ENCODE measurements around the gene LYRM7. TPM values are rescaled to one million over a fixed set of nuclear protein-coding genes. Genes with fewer than 3 reads are reported as not detected.
"Not testable (repeated sequence)": the region's sequence is repeated elsewhere in the genome, so short reads cannot be mapped to it uniquely, and the experiment has no call there.

Gene LYRM7
- 5.0 and 6.7 TPM in 2 replicates for total RNA-seq (2014; rRNA removed)
- Bru-seq, nascent RNA: percentile 64 among the genes with signal in this experiment
- BruChase-seq, experiment 1, labeled RNA remaining after a 6-hour chase: percentile 65 among the genes with signal in this experiment
- percentile 60 among the genes with signal in this experiment for BruChase-seq, experiment 2, labeled RNA remaining after a 2-hour chase
- long read RNA-seq, full-length matches to known transcripts: 42 of 59 reads
- long read RNA-seq, partial matches to known transcripts: 1 of 59 reads
- long read RNA-seq, other reads (novel, unspliced or antisense): 16 of 59 reads

DNA sequence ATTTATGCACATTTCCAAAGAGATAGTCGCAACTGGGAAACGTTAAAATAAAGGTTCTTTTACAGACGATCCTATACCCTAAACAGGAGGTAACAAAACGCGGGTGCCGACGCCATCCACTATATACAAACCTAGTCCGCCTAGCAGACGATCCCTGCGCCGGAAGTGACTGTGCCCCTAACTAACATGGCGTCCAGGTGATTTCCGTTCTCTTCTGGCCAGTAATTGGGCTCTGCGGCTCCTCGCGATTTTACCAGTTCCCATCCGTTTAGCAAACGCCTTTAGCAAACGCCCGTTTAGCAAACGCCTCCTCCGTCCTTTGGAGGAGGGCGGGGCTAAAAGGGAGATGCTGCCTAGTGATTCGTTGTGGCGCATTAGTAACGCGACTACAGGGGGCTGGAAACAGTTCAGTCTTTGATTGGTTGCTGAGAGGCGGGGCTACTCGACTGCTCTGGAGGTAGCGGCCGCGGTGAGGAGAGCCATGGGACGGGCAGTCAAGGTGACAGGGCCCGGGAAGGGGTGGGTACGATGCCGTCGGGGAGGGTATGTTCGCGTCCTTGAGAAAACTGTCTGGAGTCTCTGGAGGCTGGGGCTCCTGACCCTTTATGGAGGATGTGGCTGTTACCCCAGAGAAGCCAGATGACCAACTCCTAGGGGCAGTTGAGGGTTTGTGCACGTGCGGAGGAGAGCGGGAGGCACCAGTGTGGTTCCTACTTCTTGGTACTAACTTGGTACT lies at the start of gene LYRM7:
Gene LYRM7, plus strand, starts transcription at position 405 of the 736 bp plus-strand sequence. Its CDS starts 77 bp downstream, at position 482.
- POLR2A ChIA-PET (ENCODE audit: unreplicated experiment): no interaction called here

DNA sequence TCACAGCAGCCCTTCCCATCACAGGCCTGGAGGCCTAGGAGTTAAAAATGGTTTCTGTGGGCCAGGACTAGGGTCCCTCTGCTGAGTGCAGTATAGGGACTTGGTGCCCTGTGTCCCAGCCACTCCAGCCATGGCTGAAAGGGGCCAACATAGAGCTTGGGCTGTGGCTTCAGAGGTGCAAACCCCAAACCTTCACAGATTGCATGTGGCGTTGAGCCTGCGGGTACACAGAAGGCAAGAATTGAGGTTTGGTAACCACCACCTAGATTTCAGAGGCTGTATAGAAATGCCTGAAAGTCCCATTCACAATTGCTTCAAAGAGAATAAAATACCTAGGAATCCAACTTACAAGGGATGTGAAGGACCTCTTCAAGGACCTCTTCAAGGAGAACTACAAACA lies 43.5 kb upstream of the LYRM7 start:
- H3K4me2 ChIP-seq (ENCODE audit: low read length); BruUV-seq (replicated peaks); H3F3A ChIP-seq (ENCODE audit: low read length, unreplicated experiment); H3K4me3 ChIP-seq (ENCODE audit: low read length); H3K27me3 ChIP-seq (ENCODE audit: low read length); CTCF ChIA-PET; H3K36me3 ChIP-seq (ENCODE audit: low read depth, low read length); H3K27ac ChIP-seq (ENCODE audit: low read length); intact Hi-C loops (cut with micrococcal nuclease); H4K20me1 ChIP-seq (ENCODE audit: low read length); H3K9me3 ChIP-seq (ENCODE audit: low read length); ATAC-seq; H3K9me2 ChIP-seq (replicated peaks; ENCODE audit: low read length); H3K79me2 ChIP-seq (ENCODE audit: low read length); H3K9ac ChIP-seq (ENCODE audit: low read length); H3K4me1 ChIP-seq (ENCODE audit: insufficient read depth, low read length); H2AFZ ChIP-seq (ENCODE audit: low read length); POLR2A ChIA-PET (ENCODE audit: unreplicated experiment); DNase-seq: not testable (repeated sequence)

More for the DNA sequence above, at the start of gene LYRM7:
- H3K4me3 ChIP-seq (ENCODE audit: low read length): peak within 1 kb of the TSS; percentile 95
- no peaks in the 10 kb centered on the region for H3F3A ChIP-seq (ENCODE audit: low read length, unreplicated experiment)
- peak within 1 kb of the TSS; percentile 82 for H3K9ac ChIP-seq (ENCODE audit: low read length)
- H3K4me1 ChIP-seq (ENCODE audit: insufficient read depth, low read length): 0 out of 2 replicates have a peak, but pooled peaks cover 10% of the 10 kb centered on the region
- no peaks in the 10 kb centered on the region for H3K9me3 ChIP-seq (ENCODE audit: low read length)
- ATAC-seq: peak; percentile 97
- intact Hi-C loops (cut with micrococcal nuclease): loop anchor here (1.0 to 2.0 kb wide), 2 partner anchors 16 to 93 kb away; no protein-coding TSS in a partner anchor
- no peaks in the 10 kb centered on the region for H3K36me3 ChIP-seq (ENCODE audit: low read depth, low read length)
- no TSS peak for BruUV-seq (replicated peaks)
- DNase-seq: peak; percentile 98
- H3K27me3 ChIP-seq (ENCODE audit: low read length): no peaks in the 10 kb centered on the region
- peaks cover 18% of the 10 kb centered on the region for H3K79me2 ChIP-seq (ENCODE audit: low read length)
- CTCF ChIA-PET: no interaction called here
- 0 out of 2 replicates have a peak within 1 kb of the TSS, but pooled peaks have one; percentile 17 for H3K27ac ChIP-seq (ENCODE audit: low read length)
- peak within 1 kb of the TSS; percentile 89 for H3K4me2 ChIP-seq (ENCODE audit: low read length)
- H2AFZ ChIP-seq (ENCODE audit: low read length): peak within 1 kb of the TSS; percentile 79
- TF ChIP-seq EZH2phosphoT487 (IDR thresholded peaks at IDR 0.05; ENCODE audit: borderline replicate concordance, low read length): no peak
- TF ChIP-seq EZH2 (IDR thresholded peaks at IDR 0.05; ENCODE audit: low read length, unreplicated experiment): no peak
- TF ChIP-seq, protein P1, sequence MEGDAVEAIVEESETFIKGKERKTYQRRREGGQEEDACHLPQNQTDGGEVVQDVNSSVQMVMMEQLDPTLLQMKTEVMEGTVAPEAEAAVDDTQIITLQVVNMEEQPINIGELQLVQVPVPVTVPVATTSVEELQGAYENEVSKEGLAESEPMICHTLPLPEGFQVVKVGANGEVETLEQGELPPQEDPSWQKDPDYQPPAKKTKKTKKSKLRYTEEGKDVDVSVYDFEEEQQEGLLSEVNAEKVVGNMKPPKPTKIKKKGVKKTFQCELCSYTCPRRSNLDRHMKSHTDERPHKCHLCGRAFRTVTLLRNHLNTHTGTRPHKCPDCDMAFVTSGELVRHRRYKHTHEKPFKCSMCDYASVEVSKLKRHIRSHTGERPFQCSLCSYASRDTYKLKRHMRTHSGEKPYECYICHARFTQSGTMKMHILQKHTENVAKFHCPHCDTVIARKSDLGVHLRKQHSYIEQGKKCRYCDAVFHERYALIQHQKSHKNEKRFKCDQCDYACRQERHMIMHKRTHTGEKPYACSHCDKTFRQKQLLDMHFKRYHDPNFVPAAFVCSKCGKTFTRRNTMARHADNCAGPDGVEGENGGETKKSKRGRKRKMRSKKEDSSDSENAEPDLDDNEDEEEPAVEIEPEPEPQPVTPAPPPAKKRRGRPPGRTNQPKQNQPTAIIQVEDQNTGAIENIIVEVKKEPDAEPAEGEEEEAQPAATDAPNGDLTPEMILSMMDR (conservative IDR thresholded peaks at IDR 0.05; ENCODE audit: low read depth, low read length): no peak
- no peaks in the 10 kb centered on the region for H4K20me1 ChIP-seq (ENCODE audit: low read length)
- H3K9me2 ChIP-seq (replicated peaks; ENCODE audit: low read length): no peaks in the 10 kb centered on the region

DNA sequence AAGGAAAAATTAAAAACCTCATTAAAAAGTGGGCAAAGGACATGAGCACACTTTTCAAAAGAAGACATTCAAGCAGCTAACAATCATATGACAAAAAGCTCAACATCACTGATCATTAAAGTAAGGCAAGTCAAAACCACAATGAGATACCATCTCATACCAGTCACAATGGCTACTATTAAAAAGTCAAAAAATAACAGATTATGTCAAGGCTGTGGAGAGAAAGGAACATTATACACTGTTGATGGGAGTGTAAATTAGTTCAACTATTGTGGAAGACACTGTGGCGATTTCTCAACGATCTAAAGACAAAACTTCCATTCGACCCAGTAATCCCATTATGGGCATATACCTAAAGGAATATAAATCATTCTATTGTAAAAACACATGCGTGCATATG lies 41.4 kb upstream of the LYRM7 start:
- DNase-seq: no peak

DNA sequence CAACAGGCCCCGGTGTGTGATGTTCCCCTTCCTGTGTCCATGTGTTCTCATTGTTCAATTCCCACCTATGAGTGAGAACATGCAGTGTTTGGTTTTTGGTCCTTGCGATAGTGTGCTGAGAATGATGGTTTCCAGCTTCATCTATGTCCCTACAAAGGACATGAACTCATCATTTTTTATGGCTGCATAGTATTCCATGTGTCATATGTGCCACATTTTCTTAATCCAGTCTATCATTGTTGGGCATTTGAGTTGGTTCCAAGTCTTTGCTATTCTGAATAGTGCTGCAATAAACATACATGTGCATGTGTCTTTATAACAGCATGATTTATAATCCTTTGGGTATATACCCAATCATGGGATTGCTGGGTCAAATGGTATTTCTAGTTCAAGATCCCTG lies 37.7 kb upstream of the LYRM7 start:
- H3K79me2 ChIP-seq (ENCODE audit: low read length); ATAC-seq; H3K4me2 ChIP-seq (ENCODE audit: low read length); POLR2A ChIA-PET (ENCODE audit: unreplicated experiment); H3K4me1 ChIP-seq (ENCODE audit: insufficient read depth, low read length); H3K9me3 ChIP-seq (ENCODE audit: low read length); H3K27me3 ChIP-seq (ENCODE audit: low read length); BruUV-seq (replicated peaks); H3K36me3 ChIP-seq (ENCODE audit: low read depth, low read length); CTCF ChIA-PET; H3K4me3 ChIP-seq (ENCODE audit: low read length); H2AFZ ChIP-seq (ENCODE audit: low read length); intact Hi-C loops (cut with micrococcal nuclease); H4K20me1 ChIP-seq (ENCODE audit: low read length); H3K27ac ChIP-seq (ENCODE audit: low read length); DNase-seq; H3F3A ChIP-seq (ENCODE audit: low read length, unreplicated experiment); H3K9ac ChIP-seq (ENCODE audit: low read length); H3K9me2 ChIP-seq (replicated peaks; ENCODE audit: low read length): not testable (repeated sequence)

More for the DNA sequence above, 41.4 kb upstream of the LYRM7 start:
- Histone ChIP-seq H3K4me2 (ENCODE audit: low read length) (no peak overlapping the region), H3K36me3 (ENCODE audit: low read depth, low read length) (no peaks in the 10 kb centered on the region), H4K20me1 (ENCODE audit: low read length) (no peaks in the 10 kb centered on the region), H2AFZ (ENCODE audit: low read length) (no peak overlapping the region), H3F3A (ENCODE audit: low read length, unreplicated experiment) (no peaks in the 10 kb centered on the region), H3K9me2 (replicated peaks; ENCODE audit: low read length) (no peaks in the 10 kb centered on the region), H3K9ac (ENCODE audit: low read length) (no peak overlapping the region), H3K4me3 (ENCODE audit: low read length) (no peak overlapping the region), H3K79me2 (ENCODE audit: low read length) (no peaks in the 10 kb centered on the region), H3K4me1 (ENCODE audit: insufficient read depth, low read length) (no peaks in the 10 kb centered on the region), H3K27me3 (ENCODE audit: low read length) (no peaks in the 10 kb centered on the region), H3K9me3 (ENCODE audit: low read length) (no peaks in the 10 kb centered on the region), H3K27ac (ENCODE audit: low read length) (no peak overlapping the region)
- ChIA-PET CTCF (no interaction called here), POLR2A (ENCODE audit: unreplicated experiment) (no interaction called here)
- BruUV-seq (replicated peaks): no TSS peak
- intact Hi-C loops (cut with micrococcal nuclease): no loop called here
- TF ChIP-seq, protein P1 (conservative IDR thresholded peaks at IDR 0.05; ENCODE audit: low read depth, low read length): no peak
- TF ChIP-seq EZH2phosphoT487 (IDR thresholded peaks at IDR 0.05; ENCODE audit: borderline replicate concordance, low read length): no peak
- no peak for TF ChIP-seq EZH2 (IDR thresholded peaks at IDR 0.05; ENCODE audit: low read length, unreplicated experiment)
- ATAC-seq: no peak

DNA sequence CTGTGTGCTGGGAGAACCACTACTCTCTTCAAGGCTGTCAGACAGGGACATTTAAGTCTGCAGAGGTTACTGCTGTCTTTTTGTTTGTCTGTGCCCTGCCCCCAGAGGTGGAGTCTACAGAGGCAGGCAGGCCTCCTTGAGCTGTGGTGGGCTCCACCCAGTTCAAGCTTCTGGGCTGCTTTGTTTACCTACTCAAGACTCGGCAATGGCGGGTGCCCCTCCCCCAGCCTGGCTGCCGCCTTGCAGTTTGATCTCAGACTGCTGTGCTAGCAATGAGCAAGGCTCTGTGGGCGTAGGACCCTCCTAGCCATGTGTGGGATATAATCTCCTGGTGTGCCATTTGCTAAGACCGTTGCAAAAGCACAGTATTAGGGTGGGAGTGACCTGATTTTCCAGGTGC lies 32.3 kb upstream of the LYRM7 start:
- H3F3A ChIP-seq (ENCODE audit: low read length, unreplicated experiment); H3K27me3 ChIP-seq (ENCODE audit: low read length); intact Hi-C loops (cut with micrococcal nuclease); DNase-seq; H3K9me3 ChIP-seq (ENCODE audit: low read length); CTCF ChIA-PET; H3K27ac ChIP-seq (ENCODE audit: low read length); H3K4me2 ChIP-seq (ENCODE audit: low read length); H3K36me3 ChIP-seq (ENCODE audit: low read depth, low read length); H2AFZ ChIP-seq (ENCODE audit: low read length); H3K79me2 ChIP-seq (ENCODE audit: low read length); H4K20me1 ChIP-seq (ENCODE audit: low read length); POLR2A ChIA-PET (ENCODE audit: unreplicated experiment); ATAC-seq; BruUV-seq (replicated peaks); H3K4me3 ChIP-seq (ENCODE audit: low read length); H3K9ac ChIP-seq (ENCODE audit: low read length); H3K9me2 ChIP-seq (replicated peaks; ENCODE audit: low read length); H3K4me1 ChIP-seq (ENCODE audit: insufficient read depth, low read length): not testable (repeated sequence)

All from PC-3 (cell line).